GM12891 (cell line): ENCODE results near the gene CNGB1.

Experiments used
- DNase-seq: peaks from one replicate; pipeline ENCODE4 v3.0.0; 2011; ENCODE audit warnings: low spot score; ENCODE audit not compliant: insufficient read length
- FAIRE-seq: peaks from 2 replicates; lab custom pipeline; 2011; peaks lifted over from hg19 to GRCh38; lab: Jason Lieb, UNC
- PAX5 ChIP-seq: IDR thresholded peaks from 2 replicates; pipeline ENCODE4 v1.6.1; 2011; ENCODE audit warnings: low read length, moderate library complexity, mild to moderate bottlenecking; ENCODE audit not compliant: insufficient read depth, severe bottlenecking
- POLR2A ChIP-seq: IDR thresholded peaks from 2 replicates; pipeline ENCODE4 v1.6.1; 2011; ENCODE audit warnings: low read depth, low read length, control low read depth
- POLR2AphosphoS5 ChIP-seq: IDR thresholded peaks from 2 replicates; pipeline ENCODE4 v1.6.1; 2011; ENCODE audit warnings: low read depth, low read length, control low read depth
- POU2F2 ChIP-seq: IDR thresholded peaks from 2 replicates; pipeline ENCODE4 v1.6.1; 2011; ENCODE audit warnings: low read depth, mild to moderate bottlenecking, control low read depth, low read length, moderate library complexity
- SPI1 ChIP-seq: IDR thresholded peaks from 2 replicates; pipeline ENCODE4 v1.6.1; 2011; ENCODE audit warnings: low read depth, low read length, control low read depth
- TAF1 ChIP-seq: IDR thresholded peaks from 2 replicates; pipeline ENCODE4 v1.6.1; 2011; ENCODE audit warnings: low read depth, low read length, control low read depth

Gene CNGB1

GRCh38 chr16:57977418-57978069, 6.6 kb upstream of the CNGB1 start:
- FAIRE-seq, result no peak
- TF ChIP-seq TAF1, result no peak
- no peak for TF ChIP-seq POLR2A
- TF ChIP-seq POU2F2, result no peak
- TF ChIP-seq SPI1, result no peak
- no peak for TF ChIP-seq PAX5
- TF ChIP-seq POLR2AphosphoS5, result no peak
- no peak for DNase-seq

GRCh38 chr16:57976331-57976796, 5.4 kb upstream of the CNGB1 start:
- no peak for FAIRE-seq
- no peak for DNase-seq
- TF ChIP-seq POLR2A (no peak), SPI1 (no peak), PAX5 (no peak), TAF1 (no peak), POLR2AphosphoS5 (no peak), POU2F2 (no peak)

- no peak for FAIRE-seq
- no peak for TF ChIP-seq POLR2AphosphoS5
- TF ChIP-seq PAX5, result no peak
- no peak for TF ChIP-seq POU2F2
- TF ChIP-seq TAF1, result no peak
- no peak for TF ChIP-seq SPI1
- TF ChIP-seq POLR2A, result no peak
- DNase-seq, result no peak
Observed at GRCh38 chr16:57972306-57972705, 1.4 kb upstream of the CNGB1 start.

GRCh38 chr16:57971848-57972247, 920 bp upstream of the CNGB1 start:
- no peak for DNase-seq
- FAIRE-seq, result no peak
- TF ChIP-seq TAF1, result no peak
- TF ChIP-seq POLR2A, result no peak
- no peak for TF ChIP-seq SPI1
- TF ChIP-seq PAX5, result no peak
- TF ChIP-seq POU2F2, result no peak
- TF ChIP-seq POLR2AphosphoS5, result no peak

GRCh38 chr16:57970319-57970718, 609 bp downstream of the CNGB1 start:
- TF ChIP-seq POLR2AphosphoS5 (no peak), SPI1 (no peak), POLR2A (no peak), TAF1 (no peak)
- no peak for FAIRE-seq
- DNase-seq, result no peak

- DNase-seq, result no peak
- FAIRE-seq, result no peak
- TF ChIP-seq POU2F2, result no peak
Observed at GRCh38 chr16:57969451-57970123, 1.3 kb downstream of the CNGB1 start.

GRCh38 chr16:57967916-57968315, 3.0 kb downstream of the CNGB1 start:
- FAIRE-seq (no peak), DNase-seq (no peak)

GRCh38 chr16:57966986-57967385, 3.9 kb downstream of the CNGB1 start:
- no peak for FAIRE-seq
- DNase-seq, result no peak
- no peak for TF ChIP-seq POLR2AphosphoS5
- 0 out of 2 replicates have a peak, but pooled peaks have one; percentile 38 for TF ChIP-seq SPI1
- no peak for TF ChIP-seq PAX5
- TF ChIP-seq TAF1, result no peak

More at GRCh38 chr16:57967916-57968315, 3.0 kb downstream of the CNGB1 start:
- TF ChIP-seq PAX5 (no peak), POLR2AphosphoS5 (no peak), SPI1 (no peak), POLR2A (no peak), POU2F2 (no peak), TAF1 (no peak)

- FAIRE-seq, result no peak
- no peak for TF ChIP-seq POU2F2
- DNase-seq, result no peak
Observed at GRCh38 chr16:57966204-57966771, 4.6 kb downstream of the CNGB1 start.

- DNase-seq (no peak), FAIRE-seq (no peak)
- TF ChIP-seq POLR2AphosphoS5, result no peak
- no peak for TF ChIP-seq TAF1
- TF ChIP-seq POLR2A, result no peak
- no peak for TF ChIP-seq SPI1
- no peak for TF ChIP-seq PAX5
- no peak for TF ChIP-seq POU2F2
Observed at GRCh38 chr16:57964157-57964700, 6.7 kb downstream of the CNGB1 start.
